Astrocyte of the spinal cord (primary cell): ENCODE results near the gene RAVER1.

ENCODE experiments used
- DNase-seq: peaks from one replicate; pipeline ENCODE4 v3.0.0; 2011; ENCODE audit warnings: low read depth, low spot score
- H3K4me3 ChIP-seq: 2 replicates; pipeline ENCODE4 v1.5.1; 2011; ENCODE audit warnings: low read depth, mild to moderate bottlenecking, low read length, moderate library complexity
- CTCF ChIP-seq: IDR thresholded peaks from 2 replicates; pipeline ENCODE4 v1.5.1; 2012; ENCODE audit warnings: low read depth, mild to moderate bottlenecking, low read length, inconsistent platforms
- in situ Hi-C: cut with HindIII; loops from 2 replicates; pipeline ENCODE4 v1.10.0; 2017; ENCODE audit warnings: low sequenced_read_pairs

Gene RAVER1

GRCh38 chr19:10321874-10322835, 11.2 kb downstream of the RAVER1 start:
- no peak overlapping the region for H3K4me3 ChIP-seq
- no peak for TF ChIP-seq CTCF
- in situ Hi-C loops: no loop called here
- DNase-seq: no peak

- TF ChIP-seq CTCF: no peak
- in situ Hi-C loops: no loop called here
- no peak overlapping the region for H3K4me3 ChIP-seq
- DNase-seq: no peak
Observed at GRCh38 chr19:10321417-10321797, 11.9 kb downstream of the RAVER1 start.

GRCh38 chr19:10320602-10321416, 12.5 kb downstream of the RAVER1 start:
- DNase-seq: no peak
- no peak overlapping the region for H3K4me3 ChIP-seq
- TF ChIP-seq CTCF: no peak
- in situ Hi-C loops: no loop called here

- no peak for DNase-seq
- no peak for TF ChIP-seq CTCF
- H3K4me3 ChIP-seq: no peak overlapping the region
- in situ Hi-C loops: no loop called here
Observed at GRCh38 chr19:10318807-10319682, 14.3 kb downstream of the RAVER1 start.

- in situ Hi-C loops: no loop called here
- no peak for DNase-seq
- no peak overlapping the region for H3K4me3 ChIP-seq
- no peak for TF ChIP-seq CTCF
Observed at GRCh38 chr19:10317857-10318462, 15.4 kb downstream of the RAVER1 start.
